Ovary (tissue), 9 donors: ENCODE measurements around the gene KCNG2. TPM values are rescaled to one million over a fixed set of nuclear protein-coding genes. Genes with fewer than 3 reads are reported as not detected.

ENCODE experiments used
- DNase-seq, 5 donors: peaks; one replicate each; pipeline ENCODE4 v3.0.0-alpha.2; 2019 to 2020
- H3K27ac ChIP-seq, 2 donors: fragments of 200-600 bp; one replicate each; pipeline versions ENCODE4 v1.5.1 to v1.8.0; 2019 to 2022
- H3K27me3 ChIP-seq: fragments of 200-600 bp; one replicate; pipeline ENCODE4 v1.8.0; 2022
- H3K36me3 ChIP-seq: fragments of 200-600 bp; sonication (generic); one replicate; pipeline ENCODE4 v1.5.1; 2019
- H3K4me1 ChIP-seq: one replicate; pipeline ENCODE4 v1.8.1; 2013; ENCODE audit warnings: mild to moderate bottlenecking, moderate library complexity; ENCODE audit not compliant: insufficient read depth
- H3K4me3 ChIP-seq: fragments of 200-600 bp; sonication (generic); one replicate; pipeline ENCODE4 v1.5.1; 2017
- H3K9me3 ChIP-seq, 2 donors: fragments of 200-600 bp in 1 of 2; sonication (generic) in 1 of 2; one replicate each; pipeline versions ENCODE4 v1.5.1 to v1.8.1; 2013 to 2019; ENCODE audit warnings: mild to moderate bottlenecking in 1 of 2, moderate library complexity in 1 of 2
- CTCF ChIP-seq, 3 donors: fragments of 450-650 bp in 2 of 3; fragments of 200-600 bp in 1 of 3; IDR thresholded peaks; one replicate each; pipeline versions ENCODE4 v1.5.1 to v1.8.0; 2016 to 2022; ENCODE audit warnings: antibody characterized with exemption in 3 of 3, mild to moderate bottlenecking in 1 of 3
- EP300 ChIP-seq: sonication (generic); formaldehyde crosslinking; IDR thresholded peaks from one replicate; pipeline ENCODE4 v1.6.1; 2017; ENCODE audit warnings: antibody characterized with exemption
- POLR2A ChIP-seq: fragments of 450-650 bp; IDR thresholded peaks from one replicate; pipeline ENCODE4 v1.6.1; 2017; ENCODE audit warnings: antibody characterized with exemption, mild to moderate bottlenecking, moderate library complexity
- WGBS, 3 donors: extraction: QIAGEN DNeasy Blood & Tissue Kit in 1 of 3; methylation state at CpG; one replicate each; pipeline versions ENCODE4 v1.1.5 to v1.1.7; 2013 to 2017; 5-methylcytosine and 5-hydroxymethylcytosine counted together
- intact Hi-C, 4 donors: fragments of 100-400 bp; cut with DNase I; formaldehyde crosslinking; loops; one replicate each; pipeline versions ENCODE4 v1.11.0 to v1.15.1; 2022 to 2023
- polyA plus RNA-seq, 2 donors: library from polyadenylated mRNA; stranded (reverse); fragments of 200-250 nt in 1 of 2; fragments of 350-450 nt in 1 of 2; fragmentation: Illumina TruSeq in 1 of 2; extraction: RNeasy Lipid Tissue Mini Kit (QIAGEN cat#74804) in 1 of 2; gene quantifications; one replicate each; pipeline ENCODE4 v1.2.3, GENCODE V29; 2013 to 2014
- total RNA-seq, 7 donors: library from RNA; depleted of rRNA in 2 of 7; stranded (reverse); fragments of >200 nt in 2 of 7; fragmentation: NEBNext Ultra II Directional in 3 of 7; extraction: Animal tissue kit (Norgen Biotek cat#: 25700) in 3 of 7; gene quantifications; one replicate each; pipeline versions ENCODE4 v1.1.0 to v1.2.4, GENCODE V29; 2016 to 2023
- donor health status: DM: no; HTN: no; CAD: no; lungs with moderate emphysema.
- donor health status: DM: no; HTN: no; CAD: no.
- donor health status: Bipolar disorder and iron deficiency.
- donor health status: DM: yes; HTN: yes; CAD: no.
- donor health status: DM: no; HTN: no; CAD: no.
- donor health status: DM: yes; HTN: yes; CAD: no.

Gene KCNG2
- total and polyA plus RNA-seq, 9 donors: 0.10 to 0.80 (median 0.21) TPM; not detected in 3

GRCh38 chr18:79802298-79802697, 4.6 kb downstream of the KCNG2 start:
- Histone ChIP-seq H3K27me3 (no peaks in the 10 kb centered on the region), H3K4me3 (no peak overlapping the region), H3K27ac (no peak overlapping the region), H3K9me3 (no peaks in the 10 kb centered on the region), H3K36me3 (no peaks in the 10 kb centered on the region), H3K4me1 (no peaks in the 10 kb centered on the region)
- intact Hi-C loops: no loop called here
- TF ChIP-seq POLR2A (no peak), EP300 (no peak), CTCF (IDR thresholded peaks at IDR 0.05) (no peak)
- DNase-seq: no peak
- 77 to 83% (median 80%) methylated on average over 18 of the region's 18 CpGs for WGBS, 3 donors

GRCh38 chr18:79803611-79804051, 5.9 kb downstream of the KCNG2 start:
- Histone ChIP-seq H3K4me1 (no peaks in the 10 kb centered on the region), H3K9me3 (no peaks in the 10 kb centered on the region), H3K4me3 (no peak overlapping the region), H3K27ac (no peak overlapping the region), H3K27me3 (no peaks in the 10 kb centered on the region), H3K36me3 (no peaks in the 10 kb centered on the region)
- TF ChIP-seq POLR2A (no peak), EP300 (no peak), CTCF (IDR thresholded peaks at IDR 0.05) (no peak)
- no peak for DNase-seq
- WGBS, 3 donors: 81% methylated on average over 9 to 14 of the region's 14 CpGs
- intact Hi-C loops: no loop called here

- no peak for DNase-seq
- no peaks in the 10 kb centered on the region for H3K36me3 ChIP-seq
- no peaks in the 10 kb centered on the region for H3K9me3 ChIP-seq
- 83 to 86% (median 84%) methylated on average over 15 of the region's 15 CpGs for WGBS, 3 donors
- H3K4me1 ChIP-seq: no peaks in the 10 kb centered on the region
- intact Hi-C loops: no loop called here
- H3K27me3 ChIP-seq: no peaks in the 10 kb centered on the region
- TF ChIP-seq POLR2A: no peak
- TF ChIP-seq EP300: no peak
- no peak for TF ChIP-seq CTCF (IDR thresholded peaks at IDR 0.05)
- no peak overlapping the region for H3K4me3 ChIP-seq
- no peak overlapping the region for H3K27ac ChIP-seq
Measured at GRCh38 chr18:79804130-79804787, 6.5 kb downstream of the KCNG2 start.

- H3K27me3 ChIP-seq: no peaks in the 10 kb centered on the region
- DNase-seq: no peak
- TF ChIP-seq CTCF (IDR thresholded peaks at IDR 0.05) (no peak), EP300 (no peak), POLR2A (no peak)
- intact Hi-C loops: no loop called here
- H3K27ac ChIP-seq: no peak overlapping the region
- no peak overlapping the region for H3K4me3 ChIP-seq
- WGBS, 3 donors: 74 to 81% (median 81%) methylated on average over 18 of the region's 18 CpGs
- no peaks in the 10 kb centered on the region for H3K4me1 ChIP-seq
- H3K36me3 ChIP-seq: no peaks in the 10 kb centered on the region
- H3K9me3 ChIP-seq: no peaks in the 10 kb centered on the region
Measured at GRCh38 chr18:79805211-79805887, 7.6 kb downstream of the KCNG2 start.
